Nephron progenitor cell (in vitro differentiated cells): ENCODE measurements around the gene P2RY6.

Experiments used
- DNase-seq: peaks from one replicate; pipeline ENCODE4 v3.0.0; 2021
- H3K27ac Mint-ChIP-seq: 2 replicates; pipeline ENCODE4 v1.8.0; 2021; ENCODE audit warnings: mild to moderate bottlenecking, moderate library complexity, mixed read lengths
- H3K27me3 Mint-ChIP-seq: 2 replicates; pipeline ENCODE4 v1.8.0; 2021; ENCODE audit warnings: mild to moderate bottlenecking, low read depth, mixed read lengths; ENCODE audit not compliant: poor library complexity
- H3K36me3 Mint-ChIP-seq: 2 replicates; pipeline ENCODE4 v1.8.0; 2021; ENCODE audit warnings: low read depth, mixed read lengths
- H3K4me1 Mint-ChIP-seq: 2 replicates; pipeline ENCODE4 v1.8.0; 2021; ENCODE audit warnings: mixed read lengths
- H3K4me3 Mint-ChIP-seq: 2 replicates; pipeline ENCODE4 v1.8.0; 2021; ENCODE audit warnings: mild to moderate bottlenecking, moderate library complexity, mixed read lengths
- H3K9me3 Mint-ChIP-seq: 2 replicates; pipeline ENCODE4 v1.8.0; 2021; ENCODE audit warnings: mild to moderate bottlenecking, moderate library complexity, mixed read lengths
- CTCF ChIP-seq: fragments of 200-600 bp; sonication (generic); IDR thresholded peaks from 2 replicates; pipeline ENCODE4 v1.5.0; 2021; ENCODE audit warnings: antibody characterized with exemption

P2RY6 gene

DNA sequence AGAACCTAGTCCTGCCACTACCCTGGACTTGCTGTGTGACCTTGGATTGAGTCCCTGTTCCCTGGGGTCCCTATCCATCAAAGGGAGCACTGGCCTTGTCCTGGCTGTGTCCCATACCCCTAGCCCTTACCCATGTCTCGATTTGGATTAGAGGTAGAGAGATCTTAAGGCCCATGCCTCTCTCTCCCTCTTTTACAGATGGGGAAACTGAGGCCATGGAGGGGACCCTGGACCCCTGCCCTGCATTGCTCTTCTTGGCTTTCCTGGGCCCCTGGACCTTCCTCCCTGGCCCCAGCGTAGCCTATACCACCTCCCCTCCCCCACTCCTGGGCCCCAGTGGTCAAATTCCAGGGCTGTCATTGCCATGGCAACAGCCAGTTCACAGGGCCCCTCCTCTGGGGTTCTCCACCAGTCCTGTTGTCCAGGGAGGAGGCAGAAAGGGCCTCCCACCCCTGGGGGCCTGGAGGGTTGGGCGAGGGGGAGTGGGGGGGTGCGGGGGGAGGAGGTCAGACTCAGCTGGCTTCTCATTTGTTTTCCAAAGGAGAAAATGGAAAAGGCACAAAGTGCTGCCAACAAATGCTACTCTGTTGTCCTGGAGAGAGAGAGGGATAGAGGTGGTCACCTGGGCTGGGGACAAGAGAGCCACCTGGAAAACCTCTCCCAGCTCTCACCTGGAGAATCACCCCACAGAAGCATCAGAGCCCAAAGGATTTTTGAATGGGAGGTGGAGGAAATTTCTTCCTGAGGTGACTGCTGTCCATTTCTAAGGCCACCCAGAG lies 59.2 kb downstream of the P2RY6 start:
- Mint-ChIP-seq H3K27ac (peak overlapping the region; percentile 98), H3K9me3 (no peaks in the 10 kb centered on the region), H3K4me3 (peak overlapping the region; percentile 69), H3K4me1 (peaks cover 98% of the 10 kb centered on the region), H3K27me3 (peaks cover 3% of the 10 kb centered on the region), H3K36me3 (peaks cover 8% of the 10 kb centered on the region)
- TF ChIP-seq CTCF, result no peak
- DNase-seq, result peak; percentile 85

GRCh38 chr11:73333173-73333572 lies 61.0 kb downstream of the P2RY6 start:
- TF ChIP-seq CTCF, result no peak
- DNase-seq, result no peak

GRCh38 chr11:73333640-73334383 lies 61.7 kb downstream of the P2RY6 start:
- Mint-ChIP-seq H3K4me3 (peak overlapping the region; percentile 63), H3K27ac (peak overlapping the region; percentile 98)
- no peak for TF ChIP-seq CTCF

More at GRCh38 chr11:73333173-73333572, 61.0 kb downstream of the P2RY6 start:
- Mint-ChIP-seq H3K4me3 (peak overlapping the region; percentile 69), H3K27ac (peak overlapping the region; percentile 98), H3K27me3 (peaks cover 3% of the 10 kb centered on the region), H3K9me3 (no peaks in the 10 kb centered on the region), H3K36me3 (no peaks in the 10 kb centered on the region), H3K4me1 (peaks cover 92% of the 10 kb centered on the region)

GRCh38 chr11:73334384-73335203 lies 62.5 kb downstream of the P2RY6 start:
- no peaks in the 10 kb centered on the region for H3K36me3 Mint-ChIP-seq
- TF ChIP-seq CTCF, result no peak
- H3K4me3 Mint-ChIP-seq, result peak overlapping the region; percentile 63
- H3K27me3 Mint-ChIP-seq, result peaks cover 3% of the 10 kb centered on the region
- H3K4me1 Mint-ChIP-seq, result peaks cover 89% of the 10 kb centered on the region
- DNase-seq, result peak; percentile 38
- H3K9me3 Mint-ChIP-seq, result no peaks in the 10 kb centered on the region
- peak overlapping the region; percentile 98 for H3K27ac Mint-ChIP-seq

More at GRCh38 chr11:73333640-73334383, 61.7 kb downstream of the P2RY6 start:
- no peaks in the 10 kb centered on the region for H3K9me3 Mint-ChIP-seq
- no peaks in the 10 kb centered on the region for H3K36me3 Mint-ChIP-seq
- H3K27me3 Mint-ChIP-seq, result peaks cover 3% of the 10 kb centered on the region
- no peak for DNase-seq
- H3K4me1 Mint-ChIP-seq, result peaks cover 92% of the 10 kb centered on the region

DNA sequence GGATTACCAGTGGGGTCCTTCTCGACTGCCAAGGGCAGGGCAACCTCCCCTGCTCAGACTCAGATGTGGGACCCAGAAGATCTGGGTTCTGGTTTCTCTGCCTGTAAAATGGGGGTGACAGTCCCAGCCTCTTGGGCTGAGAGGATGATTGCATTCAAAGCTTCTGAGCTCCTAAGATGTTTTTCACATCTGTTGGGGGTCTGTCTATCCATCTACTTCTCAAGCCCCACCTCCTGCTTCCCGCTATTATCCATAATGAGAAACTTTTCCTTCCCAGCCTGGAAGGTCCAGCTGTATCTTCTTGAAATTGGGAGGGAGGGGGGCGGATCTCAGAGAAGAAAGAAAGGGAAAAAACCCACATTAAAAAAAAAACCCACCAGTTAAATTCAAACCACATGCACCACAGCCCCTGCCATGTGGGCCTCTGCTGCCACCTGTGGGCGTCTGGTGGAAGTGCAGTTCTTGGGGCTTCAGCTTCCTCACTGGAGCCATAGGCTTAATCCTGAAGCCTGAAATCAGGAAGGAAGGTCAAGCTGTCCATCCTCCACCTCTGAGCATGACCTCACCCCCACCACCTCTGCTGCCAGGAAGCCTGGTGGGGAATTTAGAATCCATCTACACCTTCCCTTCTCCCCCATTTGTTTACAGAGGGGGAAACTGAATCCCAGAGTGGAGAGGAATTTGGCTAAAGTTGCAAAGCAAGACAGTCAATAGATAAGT lies 63.2 kb downstream of the P2RY6 start:
- Mint-ChIP-seq H3K4me1 (peaks cover 87% of the 10 kb centered on the region), H3K27me3 (peaks cover 4% of the 10 kb centered on the region), H3K9me3 (no peaks in the 10 kb centered on the region), H3K27ac (peak overlapping the region; percentile 71), H3K4me3 (peak overlapping the region; percentile 2), H3K36me3 (peaks cover 2% of the 10 kb centered on the region)
- TF ChIP-seq CTCF, result peak; percentile 96
- DNase-seq, result peak; percentile 95
